DMS114 treated with DMSO at 0.1 percent for 48 hours (cell line): ENCODE measurements around the gene DDX47.
"Not testable (repeated sequence)": the region's sequence is repeated elsewhere in the genome, so short reads cannot be mapped to it uniquely, and the experiment has no call there.

Experiments
- DNase-seq: peaks from one replicate; lab custom pipeline; 2025; ENCODE audit not compliant: unreplicated experiment; lab: John Stamatoyannopoulos, UW

The DDX47 gene

GRCh38 chr12:12871587-12872138, 58.5 kb downstream of the DDX47 start:
- DNase-seq, result no peak

DNA sequence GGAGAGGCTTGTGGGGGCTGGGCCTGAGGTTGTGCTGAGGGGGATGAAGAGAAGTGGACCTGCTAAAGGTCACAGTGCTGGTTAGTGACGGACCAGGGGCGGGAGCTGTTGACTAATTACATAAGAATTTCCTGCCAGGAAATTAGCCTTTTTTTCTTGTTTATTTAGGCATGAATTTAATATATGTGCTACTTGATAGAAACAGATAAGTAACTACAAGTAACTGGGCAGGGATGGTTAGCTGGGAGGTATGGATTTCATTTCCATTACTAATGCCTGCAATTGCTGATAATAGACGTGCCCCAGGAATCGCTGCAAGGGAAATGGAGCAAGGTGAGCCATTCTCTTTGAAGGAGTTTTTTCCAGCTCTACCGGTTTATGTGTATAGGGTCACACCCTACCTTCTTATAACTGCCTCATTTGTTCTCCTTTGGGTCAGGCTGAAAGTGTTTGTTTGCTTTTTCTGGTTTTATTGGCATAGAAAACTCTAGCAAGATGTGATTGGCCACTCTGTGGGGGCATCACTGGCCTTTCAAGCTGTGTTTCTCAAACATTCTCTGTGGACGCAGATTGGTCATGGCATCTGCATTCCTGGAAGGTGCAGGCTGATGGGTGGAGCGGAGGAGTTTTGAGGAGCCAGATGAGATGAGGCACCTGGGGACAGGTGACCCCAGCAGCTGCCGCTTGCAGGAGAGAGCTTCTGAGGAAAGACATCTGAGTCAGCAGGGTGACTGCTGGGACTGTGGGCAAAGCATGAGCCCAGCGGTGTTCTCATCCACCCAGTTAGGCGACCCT, 59.2 kb downstream of the DDX47 start:
- DNase-seq, result no peak

DNA sequence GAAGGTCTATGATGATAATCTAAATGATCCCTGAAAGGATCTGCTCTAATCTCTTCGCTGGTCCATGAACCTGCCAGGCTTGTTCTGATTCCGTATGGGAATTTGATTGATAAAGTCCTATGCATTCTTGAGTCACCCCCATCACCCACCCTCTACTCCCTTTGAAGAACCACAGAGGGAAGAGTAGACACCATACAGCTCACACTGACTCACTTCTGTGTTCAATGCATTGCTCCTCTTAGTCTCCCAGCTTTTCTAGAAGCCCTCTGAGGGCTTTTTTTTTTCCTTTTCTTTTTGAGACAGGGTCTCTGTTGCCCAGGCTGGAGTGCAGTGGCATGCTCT, 59.8 kb downstream of the DDX47 start:
- no peak for DNase-seq

GRCh38 chr12:12874029-12874428, 60.9 kb downstream of the DDX47 start:
- DNase-seq, result no peak

- not testable (repeated sequence) for DNase-seq
Measured at GRCh38 chr12:12875301-12875700, 62.2 kb downstream of the DDX47 start.

- no peak for DNase-seq
Measured at GRCh38 chr12:12877153-12877768, 64.1 kb downstream of the DDX47 start.

GRCh38 chr12:12877781-12878455, 64.8 kb downstream of the DDX47 start:
- DNase-seq, result no peak
